Spleen (tissue), 7 donors: ENCODE results near the gene ZNF536.

ENCODE experiments used
- POLR2A ChIP-seq, 3 donors: fragments of 450-650 bp; IDR thresholded peaks; one replicate each; pipeline ENCODE4 v1.5.1; 2017; ENCODE audit warnings: antibody characterized with exemption in 3 of 3, mild to moderate bottlenecking in 1 of 3
- POLR2AphosphoS5 ChIP-seq, 3 donors: sonication (generic); formaldehyde crosslinking; IDR thresholded peaks; one replicate each; pipeline ENCODE4 v1.5.1; 2017; ENCODE audit warnings: antibody characterized with exemption in 3 of 3
- TF ChIP-seq, protein P1 (sequence below), 11 experiments: fragments of 200-600 bp in 7 of 11; fragments of 450-650 bp in 4 of 11; sonication (generic) in 4 of 11; IDR thresholded peaks in 8 of 11; conservative IDR thresholded peaks in 3 of 11; 1 replicate in 7 of 11; 2 replicates in 4 of 11; pipeline versions ENCODE4 v1.4.0 to v1.8.0; 2016 to 2021; ENCODE audit warnings: antibody characterized with exemption in 11 of 11, inconsistent platforms in 4 of 11, mild to moderate bottlenecking in 1 of 11
- donor health status: DM: no; HTN: no; CAD: no; lungs with moderate emphysema.
- donor health status: DM: no; HTN: no; CAD: no.
- donor health status: DM: no; HTN: no; CAD: no.

DNA sequence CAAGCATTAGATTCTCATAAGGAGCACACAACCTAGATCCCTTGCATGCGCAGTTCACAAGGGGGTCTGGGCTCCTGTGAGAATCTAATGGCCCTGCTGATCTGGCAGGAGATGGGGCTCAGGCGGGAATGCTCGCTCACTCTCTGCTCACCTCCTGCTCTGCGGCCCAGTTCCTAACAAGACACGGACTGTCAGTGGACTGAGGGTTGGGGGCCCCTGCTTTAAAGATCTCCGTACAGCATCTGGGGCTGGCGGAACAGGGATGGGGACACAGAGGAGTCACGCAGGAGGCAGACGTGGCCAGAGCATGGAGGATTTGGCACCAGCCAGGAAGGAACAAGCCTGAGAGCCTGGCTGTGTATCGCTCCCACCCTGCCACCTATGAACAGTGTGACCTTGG lies 37.3 kb upstream of the ZNF536 start:
- TF ChIP-seq, protein P1, sequence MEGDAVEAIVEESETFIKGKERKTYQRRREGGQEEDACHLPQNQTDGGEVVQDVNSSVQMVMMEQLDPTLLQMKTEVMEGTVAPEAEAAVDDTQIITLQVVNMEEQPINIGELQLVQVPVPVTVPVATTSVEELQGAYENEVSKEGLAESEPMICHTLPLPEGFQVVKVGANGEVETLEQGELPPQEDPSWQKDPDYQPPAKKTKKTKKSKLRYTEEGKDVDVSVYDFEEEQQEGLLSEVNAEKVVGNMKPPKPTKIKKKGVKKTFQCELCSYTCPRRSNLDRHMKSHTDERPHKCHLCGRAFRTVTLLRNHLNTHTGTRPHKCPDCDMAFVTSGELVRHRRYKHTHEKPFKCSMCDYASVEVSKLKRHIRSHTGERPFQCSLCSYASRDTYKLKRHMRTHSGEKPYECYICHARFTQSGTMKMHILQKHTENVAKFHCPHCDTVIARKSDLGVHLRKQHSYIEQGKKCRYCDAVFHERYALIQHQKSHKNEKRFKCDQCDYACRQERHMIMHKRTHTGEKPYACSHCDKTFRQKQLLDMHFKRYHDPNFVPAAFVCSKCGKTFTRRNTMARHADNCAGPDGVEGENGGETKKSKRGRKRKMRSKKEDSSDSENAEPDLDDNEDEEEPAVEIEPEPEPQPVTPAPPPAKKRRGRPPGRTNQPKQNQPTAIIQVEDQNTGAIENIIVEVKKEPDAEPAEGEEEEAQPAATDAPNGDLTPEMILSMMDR (IDR thresholded peaks at IDR 0.05 in 8 of 11, conservative IDR thresholded peaks at IDR 0.05 in 3 of 11) = no peak
- TF ChIP-seq POLR2AphosphoS5 (IDR thresholded peaks at IDR 0.05) (no peak), POLR2A (IDR thresholded peaks at IDR 0.05) (no peak)
